GM12892 (cell line): ENCODE measurements around the gene MPST.

Experiments used
- POLR2A ChIP-seq: IDR thresholded peaks from 2 replicates; pipeline ENCODE4 v1.6.1; 2011; ENCODE audit warnings: low read depth, low read length, control low read depth
- POLR2AphosphoS5 ChIP-seq: IDR thresholded peaks from 2 replicates; pipeline ENCODE4 v1.6.1; 2011; ENCODE audit warnings: low read depth, low read length, control low read depth
- TAF1 ChIP-seq: IDR thresholded peaks from 2 replicates; pipeline ENCODE4 v1.6.1; 2011; ENCODE audit warnings: low read depth, mild to moderate bottlenecking, control low read depth, low read length, borderline replicate concordance

DNA sequence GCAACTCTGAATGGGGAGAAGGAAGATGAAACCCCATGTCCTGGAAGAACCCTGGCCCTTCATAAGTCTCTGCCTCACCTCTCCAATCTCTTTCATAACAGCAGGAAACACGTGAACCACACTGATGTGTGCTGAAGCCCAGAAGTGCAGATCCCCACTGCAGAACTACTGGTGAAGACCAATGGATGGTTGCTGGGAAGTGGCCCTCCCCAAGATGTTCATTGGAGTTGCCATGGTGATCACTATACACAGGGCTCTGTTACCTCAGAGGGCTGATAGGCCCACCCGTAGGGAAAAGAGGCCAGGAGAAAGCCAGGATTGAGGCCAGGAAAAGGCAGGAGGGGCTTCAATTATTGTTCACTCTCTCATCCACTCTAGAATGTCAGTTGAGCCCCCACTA lies 11.9 kb upstream of the MPST start:
- TF ChIP-seq POLR2A = no peak
- no peak for TF ChIP-seq POLR2AphosphoS5
- TF ChIP-seq TAF1 = no peak
